WTC11 (cell line): ENCODE data around the gene ADA. TPM values are rescaled to one million over a fixed set of nuclear protein-coding genes. Genes with fewer than 3 reads are reported as not detected.

Source experiments
- ATAC-seq: fragments of 200-7000 bp; cut with Tn5 transposase; 2 replicates; pipeline ENCODE4 v1.10.0; 2021; ENCODE audit warnings: mild to moderate bottlenecking, moderate library complexity
- CTCF ChIA-PET: fragments of 300-600 bp; sonication (Branson Sonifier 250); formaldehyde crosslinking; loops from one replicate; lab custom pipeline; 2021; ENCODE audit warnings: antibody characterized with exemption; lab: Charles Lee
- POLR2A ChIA-PET: fragments of 350-600 bp; sonication (Branson Sonifier 250); formaldehyde crosslinking; loops from one replicate; lab custom pipeline; 2021; ENCODE audit warnings: antibody characterized with exemption; lab: Charles Lee
- DNase-seq: peaks from one replicate; pipeline ENCODE4 v3.0.0; 2021; ENCODE audit warnings: low spot score
- H3K27ac Mint-ChIP-seq: 2 replicates; pipeline ENCODE4 v1.8.0; 2021; ENCODE audit warnings: mixed read lengths
- H3K27me3 Mint-ChIP-seq: 2 replicates; pipeline ENCODE4 v1.8.0; 2021; ENCODE audit warnings: low read depth, mild to moderate bottlenecking, moderate library complexity, mixed read lengths
- H3K36me3 Mint-ChIP-seq: 2 replicates; pipeline ENCODE4 v1.8.0; 2021; ENCODE audit warnings: mixed read lengths
- H3K4me1 Mint-ChIP-seq: 2 replicates; pipeline ENCODE4 v1.8.0; 2022; ENCODE audit warnings: mixed read lengths
- H3K4me3 Mint-ChIP-seq: 2 replicates; pipeline ENCODE4 v1.8.0; 2021; ENCODE audit warnings: mild to moderate bottlenecking, moderate library complexity, mixed read lengths
- H3K9me3 Mint-ChIP-seq: 2 replicates; pipeline ENCODE4 v1.8.0; 2021; ENCODE audit warnings: mixed read lengths
- ARID4B ChIP-seq: sonication (generic); formaldehyde crosslinking; IDR thresholded peaks from 2 replicates; pipeline ENCODE4 v1.8.0; 2023; ENCODE audit warnings: missing genetic modification reagents, mild to moderate bottlenecking, borderline replicate concordance
- ATF1 ChIP-seq: sonication (generic); formaldehyde crosslinking; IDR thresholded peaks from 2 replicates; pipeline ENCODE4 v1.8.1; 2023; ENCODE audit warnings: mild to moderate bottlenecking, moderate library complexity, missing genetic modification reagents
- ATF2 ChIP-seq: sonication (generic); formaldehyde crosslinking; IDR thresholded peaks from 2 replicates; pipeline ENCODE4 v1.8.1; 2022; ENCODE audit warnings: low read depth, missing genetic modification reagents, borderline replicate concordance
- CBFB ChIP-seq: sonication (generic); formaldehyde crosslinking; IDR thresholded peaks from 2 replicates; pipeline ENCODE4 v1.8.1; 2022; ENCODE audit warnings: mild to moderate bottlenecking, low read depth, missing genetic modification reagents
- E2F5 ChIP-seq: sonication (generic); formaldehyde crosslinking; IDR thresholded peaks from 2 replicates; pipeline ENCODE4 v1.8.1; 2022; ENCODE audit warnings: mild to moderate bottlenecking, moderate library complexity, missing genetic modification reagents
- GABPB1 ChIP-seq: sonication (generic); formaldehyde crosslinking; IDR thresholded peaks from 2 replicates; pipeline ENCODE4 v1.8.1; 2023; ENCODE audit warnings: mild to moderate bottlenecking, missing genetic modification reagents
- HMGXB4 ChIP-seq: sonication (generic); formaldehyde crosslinking; IDR thresholded peaks from 2 replicates; pipeline ENCODE4 v1.8.1; 2023; ENCODE audit warnings: mild to moderate bottlenecking, moderate library complexity, missing genetic modification reagents
- KAT7 ChIP-seq: sonication (generic); formaldehyde crosslinking; IDR thresholded peaks from 2 replicates; pipeline ENCODE4 v1.8.1; 2023; ENCODE audit warnings: missing genetic modification reagents, mild to moderate bottlenecking, borderline replicate concordance
- MAX ChIP-seq: sonication (generic); formaldehyde crosslinking; IDR thresholded peaks from 2 replicates; pipeline ENCODE4 v1.8.0; 2022; ENCODE audit warnings: mild to moderate bottlenecking, missing genetic modification reagents
- MLX ChIP-seq: sonication (generic); formaldehyde crosslinking; IDR thresholded peaks from 2 replicates; pipeline ENCODE4 v1.8.1; 2023; ENCODE audit warnings: mild to moderate bottlenecking, missing genetic modification reagents, moderate library complexity
- MXD4 ChIP-seq: fragments of 250-450 bp; sonication (Bioruptor Pico); IDR thresholded peaks from 2 replicates; pipeline ENCODE4 v1.8.0; 2021; ENCODE audit warnings: mild to moderate bottlenecking, moderate library complexity, borderline replicate concordance
- NFE2L1 ChIP-seq: sonication (generic); formaldehyde crosslinking; IDR thresholded peaks from 2 replicates; pipeline ENCODE4 v1.8.1; 2023; ENCODE audit warnings: missing genetic modification reagents
- PRRX2 ChIP-seq: fragments of 250-450 bp; sonication (Bioruptor Pico); IDR thresholded peaks from 2 replicates; pipeline ENCODE4 v1.8.0; 2021; ENCODE audit warnings: mild to moderate bottlenecking
- TCF7 ChIP-seq: sonication (generic); formaldehyde crosslinking; IDR thresholded peaks from 2 replicates; pipeline ENCODE4 v1.8.0; 2022; ENCODE audit warnings: mild to moderate bottlenecking, low read depth, missing genetic modification reagents, moderate library complexity
- ZNF121 ChIP-seq: sonication (generic); formaldehyde crosslinking; IDR thresholded peaks from 2 replicates; pipeline ENCODE4 v1.8.0; 2023; ENCODE audit warnings: missing genetic modification reagents
- ZNF138 ChIP-seq: sonication (generic); formaldehyde crosslinking; conservative IDR thresholded peaks from 2 replicates; pipeline ENCODE4 v1.8.1; 2022; ENCODE audit warnings: mild to moderate bottlenecking, moderate library complexity, missing genetic modification reagents
- ZNF219 ChIP-seq: sonication (generic); formaldehyde crosslinking; IDR thresholded peaks from 2 replicates; pipeline ENCODE4 v1.8.0; 2023; ENCODE audit warnings: missing genetic modification reagents, mild to moderate bottlenecking, borderline replicate concordance
- ZNF232 ChIP-seq: sonication (generic); formaldehyde crosslinking; IDR thresholded peaks from 2 replicates; pipeline ENCODE4 v1.8.0; 2022; ENCODE audit warnings: mild to moderate bottlenecking, missing genetic modification reagents
- ZNF532 ChIP-seq: fragments of 250-450 bp; sonication (Bioruptor Pico); IDR thresholded peaks from 2 replicates; pipeline ENCODE4 v1.9.0; 2021; ENCODE audit warnings: mild to moderate bottlenecking, borderline replicate concordance
- total RNA-seq: library from RNA; stranded (reverse); gene quantifications from 3 replicates; pipeline ENCODE4 v1.2.3, GENCODE V29; 2021

The ADA gene
- total RNA-seq, 1 experiment from 2014 or later = 19.7 TPM

- peaks cover 10% of the 10 kb centered on the region for H3K9me3 Mint-ChIP-seq
- ATAC-seq = no peak
Measured at GRCh38 chr20:44666066-44666465, 14.6 kb upstream of the ADA start.

More at GRCh38 chr20:44666066-44666465, 14.6 kb upstream of the ADA start:
- DNase-seq = no peak
- peaks cover 2% of the 10 kb centered on the region; the same call in 1 of the 2 replicates for H3K4me1 Mint-ChIP-seq
- no peak overlapping the region for H3K4me3 Mint-ChIP-seq
- POLR2A ChIA-PET = no interaction called here
- H3K27ac Mint-ChIP-seq = no peak overlapping the region
- H3K36me3 Mint-ChIP-seq = 0 out of 2 replicates have a peak, but pooled peaks cover 3% of the 10 kb centered on the region
- TF ChIP-seq GABPB1 (CRISPR knock-in tag) (no peak), E2F5 (no peak), HMGXB4 (CRISPR knock-in tag) (no peak), TCF7 (CRISPR knock-in tag) (no peak), NFE2L1 (CRISPR knock-in tag) (no peak), ZNF138 (no peak), ZNF219 (CRISPR knock-in tag) (no peak), KAT7 (CRISPR knock-in tag) (no peak), ZNF232 (CRISPR knock-in tag) (no peak), ZNF532 (CRISPR knock-in tag) (no peak), ATF1 (CRISPR knock-in tag) (no peak), ARID4B (CRISPR knock-in tag) (no peak), PRRX2 (no peak), CBFB (CRISPR knock-in tag) (no peak), MAX (CRISPR knock-in tag) (no peak), ZNF121 (no peak), MXD4 (no peak), MLX (CRISPR knock-in tag) (no peak), ATF2 (no peak)
- CTCF ChIA-PET = interaction anchor here (0.9 kb wide), 1 partner anchor 17 kb away, joined by 3 read pairs; no protein-coding TSS in a partner anchor
- H3K27me3 Mint-ChIP-seq = peaks cover 14% of the 10 kb centered on the region
